Measurements from ENCODE around the gene SLC44A4. TPM values are rescaled to one million over a fixed set of nuclear protein-coding genes. Genes with fewer than 3 reads are reported as not detected.

Gene SLC44A4
- total and polyA plus RNA-seq, 2 of the 8 experiments (the other 6 are each of a cell fraction or from before 2014, with no cell fraction given) = 4.8 to 7.0 TPM

DNA sequence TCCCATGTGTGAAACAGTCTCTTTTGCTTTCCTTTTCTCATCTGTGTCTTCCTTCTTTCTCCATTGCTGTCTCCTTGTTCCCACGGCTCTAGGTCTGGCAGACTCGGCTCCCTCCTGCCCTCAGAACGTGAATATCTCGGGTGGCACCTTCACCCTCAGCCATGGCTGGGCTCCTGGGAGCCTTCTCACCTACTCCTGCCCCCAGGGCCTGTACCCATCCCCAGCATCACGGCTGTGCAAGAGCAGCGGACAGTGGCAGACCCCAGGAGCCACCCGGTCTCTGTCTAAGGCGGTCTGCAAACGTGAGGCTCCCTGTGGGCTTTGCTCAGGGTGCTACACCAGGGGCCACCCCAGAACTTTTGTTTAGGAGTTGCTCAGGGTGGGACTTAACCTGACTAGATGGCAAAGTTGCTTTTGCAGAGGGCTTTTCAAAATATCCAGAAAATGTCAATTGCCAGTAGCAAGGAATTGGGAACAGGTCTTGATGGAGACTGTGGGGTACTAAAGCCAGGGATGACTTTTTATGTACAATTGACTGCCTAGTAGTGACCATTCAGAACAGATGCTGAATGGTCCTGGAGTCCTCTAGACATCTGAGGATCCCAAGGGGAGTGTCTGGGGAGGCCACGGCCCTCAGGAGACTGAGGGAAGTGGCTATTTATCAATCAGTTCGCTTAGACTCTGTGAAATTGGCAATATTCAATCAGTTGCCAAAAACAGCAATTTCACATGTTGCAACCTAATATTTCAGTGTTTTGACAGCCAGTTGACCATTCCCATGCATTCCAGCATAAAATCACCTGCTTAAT lies 49.3 kb upstream of the SLC44A4 start (continued):
- TF ChIP-seq CHD1 (IDR thresholded peaks at IDR 0.05; ENCODE audit: low read depth, low read length) (no peak), MAFK (IDR thresholded peaks at IDR 0.05; ENCODE audit: low read depth, low read length) (no peak), POU5F1 (IDR thresholded peaks at IDR 0.05; ENCODE audit: low read depth, low read length) (no peak), EZH2 (IDR thresholded peaks at IDR 0.05; ENCODE audit: low read depth, low read length, severe bottlenecking) (no peak)

Data from H1 (cell line).